GM18498 (cell line): ENCODE measurements around the gene WNT6.
"Not testable (repeated sequence)": the region's sequence is repeated elsewhere in the genome, so short reads cannot be mapped to it uniquely, and the experiment has no call there.

Source experiments
- ATAC-seq: cut with Tn5 transposase; IDR thresholded peaks from one replicate; pipeline ENCODE4 v1.9.1; 2021; ENCODE audit warnings: mild to moderate bottlenecking, moderate library complexity; ENCODE audit not compliant: unreplicated experiment

Gene WNT6

DNA sequence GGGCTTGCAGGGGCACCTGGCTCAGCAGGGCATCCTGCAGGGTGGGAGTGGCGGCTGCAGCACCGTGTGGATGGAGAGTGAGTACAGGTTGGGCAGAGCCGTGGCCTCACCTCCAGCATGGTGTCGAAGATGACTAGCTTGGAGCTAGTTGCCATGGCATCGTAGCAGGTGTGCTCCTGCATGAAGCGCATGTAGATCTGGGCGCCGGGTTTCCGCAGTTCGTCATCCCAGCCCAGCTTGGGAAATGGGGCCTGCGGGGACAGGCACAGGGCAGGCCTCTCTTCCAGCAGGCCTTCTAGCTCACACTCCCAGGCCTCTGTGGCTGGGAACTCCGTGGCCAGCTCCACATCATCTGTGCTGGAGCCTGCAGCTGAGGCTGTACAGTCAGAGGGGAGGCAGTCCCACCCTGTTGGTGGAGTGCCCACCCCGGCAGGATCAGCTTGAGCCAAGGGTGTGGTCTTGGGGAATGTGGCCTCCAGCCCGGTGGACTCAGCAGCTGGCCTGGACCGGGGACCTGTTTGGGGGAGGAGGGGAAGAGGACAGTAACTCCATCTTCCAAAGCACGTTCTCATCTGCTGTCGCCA, 29.6 kb upstream of the WNT6 start:
- ATAC-seq, result no peak

DNA sequence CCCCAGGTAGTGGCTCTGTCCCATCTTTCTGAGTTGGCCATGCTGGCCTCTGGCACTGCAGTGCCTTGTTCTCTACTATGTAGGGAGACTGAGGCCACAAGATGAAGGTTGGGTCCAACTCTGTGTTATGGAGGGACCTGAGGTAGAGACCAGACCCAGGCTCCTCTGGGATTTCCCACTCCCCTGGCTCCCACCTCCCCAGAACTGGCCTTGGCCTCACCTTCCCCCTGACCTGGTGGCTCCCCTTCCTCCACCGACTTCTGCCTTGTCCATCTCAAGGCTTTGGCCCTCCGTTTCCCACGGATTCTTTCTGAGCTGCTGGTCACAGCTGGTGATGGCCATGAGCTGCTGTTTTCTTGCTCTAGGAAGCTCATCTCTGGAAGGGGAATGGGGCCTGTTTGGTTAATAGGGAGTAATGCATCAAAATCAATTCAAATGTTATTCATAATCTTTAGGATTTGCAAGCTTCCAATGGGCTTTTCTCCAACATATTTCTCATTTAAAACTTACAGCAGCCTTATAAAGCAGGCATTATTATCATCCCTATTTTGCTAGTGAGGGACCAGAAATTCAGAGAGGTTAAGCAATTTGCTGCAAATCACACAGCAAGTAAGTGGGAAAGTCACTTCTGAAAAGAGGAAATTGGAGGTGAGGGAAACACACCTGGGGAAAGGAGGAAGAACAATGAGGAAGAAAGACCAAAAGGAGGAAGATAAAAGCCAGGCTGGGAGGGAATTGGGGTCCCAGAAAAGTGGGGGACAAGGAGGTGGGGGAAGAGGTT, 28.9 kb upstream of the WNT6 start:
- ATAC-seq, result no peak

DNA sequence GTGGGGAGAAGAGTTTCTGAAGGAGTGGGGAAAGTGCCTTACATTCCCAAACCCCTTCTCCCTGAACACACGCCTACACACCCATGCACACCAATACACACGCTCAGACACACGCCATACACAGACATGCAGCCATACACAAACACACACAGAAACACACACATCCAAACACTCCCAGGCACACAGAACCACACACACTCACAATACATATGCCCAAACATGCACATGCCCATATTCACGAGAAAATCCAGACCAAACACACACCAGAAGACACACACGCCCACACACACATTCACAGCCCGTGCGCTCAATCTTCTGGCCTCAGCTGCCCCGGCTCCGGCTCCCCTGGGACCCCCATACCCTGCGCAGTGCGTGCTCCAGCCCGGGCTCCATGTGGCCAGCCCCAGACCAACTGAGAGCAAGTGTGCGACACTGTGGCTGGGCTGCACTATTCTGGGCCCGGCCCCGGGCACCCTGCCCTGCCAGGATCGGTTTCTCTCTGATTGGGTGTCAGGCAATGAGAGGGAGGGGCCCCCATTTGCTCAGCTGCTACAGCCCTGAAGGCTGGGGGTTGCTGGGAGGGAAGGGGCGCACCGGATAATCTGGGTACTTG, 28.1 kb upstream of the WNT6 start, which contains the start of gene PRKAG3:
TSS of gene PRKAG3 (minus strand) at position 426 of the 613 bp plus-strand sequence.
- ATAC-seq, result no peak

DNA sequence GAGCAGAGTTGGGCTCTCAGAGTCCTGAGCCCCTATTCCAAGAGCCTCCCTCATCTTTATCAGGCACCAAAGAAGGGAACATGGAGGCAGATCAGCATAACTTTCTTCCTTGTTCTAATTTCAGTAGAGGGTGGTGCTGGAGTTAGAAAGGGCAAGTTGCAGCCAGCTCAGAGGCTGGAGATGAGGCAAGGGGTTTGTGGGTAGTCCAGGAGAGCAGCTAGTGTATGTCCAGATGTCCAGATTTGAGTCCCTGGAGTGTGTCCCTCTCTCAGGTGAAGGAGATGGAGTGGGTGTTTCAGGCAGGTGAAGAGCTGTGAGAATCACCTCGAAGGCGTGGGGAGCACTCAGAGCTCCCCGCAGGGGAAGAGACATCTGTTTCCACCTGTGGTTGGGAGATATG, 27.5 kb upstream of the WNT6 start:
- ATAC-seq, result no peak

DNA sequence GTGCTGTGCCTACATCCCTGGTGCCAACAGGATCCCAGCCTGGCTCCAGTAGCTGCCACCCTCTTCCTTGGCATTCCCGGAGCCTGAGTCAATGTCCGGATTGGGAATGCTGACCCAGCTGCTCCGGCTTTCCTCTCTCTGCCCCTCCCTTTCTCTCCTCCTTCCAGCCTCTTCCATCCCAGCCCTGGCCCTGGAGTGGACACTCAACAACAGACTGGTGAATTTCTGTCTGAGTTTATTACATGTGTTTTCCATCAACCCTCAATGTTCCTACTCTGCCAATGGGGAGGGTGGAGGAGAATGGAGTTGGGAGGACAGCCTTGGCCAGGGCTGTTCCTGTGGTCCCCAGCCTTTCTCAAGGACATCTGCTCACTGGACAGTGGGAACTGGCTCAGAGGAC, 27.1 kb upstream of the WNT6 start:
- no peak for ATAC-seq

DNA sequence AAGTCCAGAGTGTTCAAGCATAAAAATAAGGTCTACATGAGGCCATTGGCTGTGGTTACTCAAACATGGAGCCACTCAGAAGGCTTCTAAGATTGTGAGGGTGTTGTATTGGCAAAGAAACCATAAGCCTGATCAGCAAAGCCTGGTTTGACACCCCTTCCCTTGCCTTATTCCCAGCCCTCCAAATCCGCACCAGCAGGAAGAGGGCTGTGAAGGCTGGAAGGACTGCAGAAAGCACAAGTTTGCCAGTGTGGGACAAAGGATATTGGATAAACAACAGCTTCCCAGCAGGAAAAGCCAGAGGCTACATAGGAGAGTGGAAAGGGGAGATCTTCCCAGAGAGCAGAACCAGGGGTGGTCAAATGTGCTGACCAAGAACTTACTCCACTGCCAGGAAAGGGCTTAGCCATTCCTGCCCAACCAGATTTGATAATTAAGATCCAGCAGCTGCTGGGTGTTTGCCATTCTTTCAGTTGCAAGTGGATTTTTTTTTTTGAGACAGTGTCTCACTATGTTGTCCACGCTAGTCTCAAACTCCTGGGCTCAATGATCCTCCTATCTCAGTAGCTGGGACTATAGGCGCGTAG, 26.5 kb upstream of the WNT6 start:
- no peak for ATAC-seq

DNA sequence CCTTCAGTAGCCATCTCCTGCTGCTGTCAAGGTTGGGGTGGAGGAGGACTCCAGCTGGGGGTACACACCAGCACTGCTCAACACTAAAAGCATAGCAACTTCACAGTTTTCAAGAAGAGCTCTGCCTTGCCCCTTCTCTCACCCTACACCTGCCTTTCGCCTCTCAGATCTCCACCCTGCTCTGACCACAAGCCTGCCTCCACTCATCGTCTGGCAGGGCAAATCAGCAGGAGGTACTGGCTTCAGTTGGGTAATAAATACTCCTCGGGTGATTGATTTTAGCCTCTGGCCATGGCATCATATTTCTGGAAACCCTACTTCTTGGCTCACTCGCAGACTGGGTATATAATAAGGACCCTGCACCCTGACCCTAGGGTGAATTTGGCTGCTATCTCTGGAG, 24.9 kb upstream of the WNT6 start:
- ATAC-seq, result no peak

DNA sequence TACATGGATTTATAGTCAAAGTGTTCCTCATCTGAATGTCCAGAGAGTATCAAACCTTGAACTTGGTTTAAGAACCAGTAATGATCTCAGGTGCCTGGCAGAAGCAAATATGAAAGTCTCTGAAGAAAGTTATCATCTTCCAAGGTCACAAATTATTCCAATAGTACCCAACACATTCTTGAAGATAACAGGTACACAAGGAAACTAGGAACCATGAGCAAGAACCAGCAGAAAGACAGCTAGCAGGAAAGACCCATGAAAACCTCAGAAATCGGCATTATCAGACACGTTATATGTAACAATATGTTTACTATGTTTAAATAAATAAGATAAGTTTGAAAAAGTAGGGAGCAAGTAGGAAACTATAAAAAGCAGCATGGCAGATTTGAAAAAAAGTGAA, 22.1 kb upstream of the WNT6 start:
- ATAC-seq, result no peak

DNA sequence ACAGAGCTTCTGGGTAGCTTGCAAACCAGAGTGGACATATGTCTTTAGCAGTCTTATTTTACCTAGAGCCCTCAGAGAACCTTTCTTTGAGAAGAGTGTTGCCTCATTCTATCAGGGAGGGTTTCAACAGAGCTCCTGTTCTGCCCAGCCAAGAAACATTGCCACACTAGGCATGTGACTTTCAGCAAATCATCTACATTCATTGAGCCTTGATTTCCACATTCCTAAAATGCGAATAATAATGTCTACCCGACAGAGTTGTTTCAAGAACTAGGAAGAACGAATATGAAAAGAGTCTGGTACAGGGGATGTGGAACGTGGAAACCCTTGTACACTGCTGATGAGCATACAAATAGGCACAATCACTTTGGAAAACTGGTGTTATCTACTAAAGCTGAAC, 20.2 kb upstream of the WNT6 start:
- no peak for ATAC-seq

DNA sequence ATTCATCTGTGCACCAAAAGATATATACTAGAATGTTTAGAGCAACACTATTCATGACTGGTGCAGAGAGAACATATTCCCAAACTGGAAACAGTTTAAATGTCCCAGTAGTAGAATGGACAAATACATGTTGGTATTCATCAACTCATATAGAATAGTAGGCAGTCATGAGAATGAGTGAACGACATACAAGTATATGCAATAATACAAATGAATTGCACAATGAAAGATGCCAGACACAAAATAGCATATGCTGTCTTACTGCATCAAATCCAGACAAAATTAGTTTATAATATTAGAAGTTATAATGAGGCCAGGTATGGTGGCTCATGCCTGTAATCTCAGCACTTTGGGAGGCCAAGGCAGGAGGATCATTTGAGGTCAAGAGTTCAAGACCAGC, 19.7 kb upstream of the WNT6 start:
- no peak for ATAC-seq

DNA sequence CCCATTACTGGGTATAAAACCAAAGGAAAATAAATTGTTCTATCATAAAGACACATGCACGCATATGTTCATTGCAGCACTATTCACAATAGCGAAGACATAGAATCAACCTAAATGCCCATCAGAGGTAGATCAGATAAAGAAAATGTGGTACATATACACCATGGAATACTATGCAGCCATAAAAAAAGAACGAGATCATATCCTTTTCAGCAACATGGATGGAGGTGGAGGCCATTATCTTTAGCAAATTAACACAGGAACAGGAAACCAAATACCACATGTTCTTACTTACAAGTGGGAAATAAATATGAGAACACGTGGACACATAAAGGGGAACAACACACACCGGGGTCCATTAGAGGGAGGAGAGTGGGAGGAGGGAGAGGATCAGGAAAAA, 15.3 kb upstream of the WNT6 start:
- ATAC-seq, result not testable (repeated sequence)

DNA sequence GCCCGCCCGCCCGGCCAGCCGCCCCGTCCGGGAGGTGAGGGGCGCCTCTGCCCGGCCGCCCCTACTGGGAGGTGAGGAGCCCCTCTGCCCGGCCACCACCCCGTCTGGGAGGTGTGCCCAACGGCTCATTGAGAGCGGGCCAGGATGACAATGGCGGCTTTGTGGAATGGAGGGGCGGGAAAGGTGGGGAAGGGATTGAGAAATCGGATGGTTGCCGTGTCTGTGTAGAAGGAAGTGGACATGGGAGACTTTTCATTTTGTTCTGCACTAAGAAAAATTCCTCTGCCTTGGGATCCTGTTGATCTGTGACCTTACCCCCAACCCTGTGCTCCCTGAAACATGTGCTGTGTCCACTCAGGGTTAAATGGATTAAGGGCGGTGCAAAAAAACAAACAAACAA, 12.6 kb upstream of the WNT6 start:
- ATAC-seq, result not testable (repeated sequence)

DNA sequence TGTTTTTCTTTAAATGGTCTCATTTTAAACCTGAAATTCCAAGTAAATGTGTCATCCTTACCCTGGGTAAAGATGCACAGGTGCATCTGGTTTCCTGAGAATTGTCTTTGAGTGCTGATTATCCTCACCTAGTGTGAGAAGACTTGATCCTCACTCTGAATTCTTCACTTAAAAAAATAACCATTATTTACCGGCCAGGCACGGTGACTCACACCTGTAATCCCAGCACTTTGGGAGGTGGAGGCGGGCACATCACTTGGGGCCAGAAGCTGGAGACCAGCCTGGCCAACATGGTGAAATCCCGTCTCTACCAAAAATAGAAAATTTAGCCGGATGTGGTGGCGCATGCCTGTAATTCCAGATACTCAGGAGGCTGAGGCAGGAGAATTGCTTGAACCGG, 9.9 kb upstream of the WNT6 start:
- ATAC-seq, result no peak

DNA sequence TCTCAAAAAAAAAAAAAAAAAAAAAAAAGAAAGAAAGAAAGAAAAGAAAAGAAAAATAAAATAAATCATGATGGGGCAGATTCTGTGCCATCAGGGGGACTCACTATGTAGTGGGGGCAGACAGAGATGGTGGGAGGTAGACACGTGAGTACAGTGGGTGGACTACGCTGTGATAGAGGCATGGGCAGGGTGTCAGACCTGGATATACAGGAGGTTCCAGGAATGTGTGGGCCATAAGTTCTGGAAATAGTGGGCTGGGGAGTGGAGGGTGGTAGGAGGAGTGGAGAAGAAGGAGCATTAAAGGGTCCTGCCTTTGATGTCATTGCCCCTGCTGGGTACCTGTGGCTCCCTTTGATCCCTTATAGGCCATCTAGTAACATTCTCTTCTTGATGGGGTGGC, 8.8 kb upstream of the WNT6 start:
- no peak for ATAC-seq

DNA sequence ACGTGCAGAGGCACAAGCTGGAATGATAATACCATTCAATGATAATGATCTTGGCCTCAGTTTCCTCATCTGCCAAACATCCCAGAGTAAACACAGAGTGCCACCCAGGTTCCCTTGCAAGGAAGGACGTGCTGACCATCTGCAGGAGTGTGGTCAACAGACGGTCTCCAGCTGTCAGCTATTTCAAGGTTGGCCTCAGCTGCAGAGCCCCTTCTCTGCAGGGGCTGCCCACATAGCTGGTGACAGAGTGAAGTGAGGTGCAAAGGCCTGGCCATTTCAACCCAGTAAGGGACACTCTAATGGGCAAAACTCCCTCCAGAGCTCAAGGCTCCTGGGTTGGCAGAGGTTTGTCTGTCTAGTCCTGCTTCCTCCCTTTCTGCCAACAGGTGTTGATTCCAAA, 8.3 kb upstream of the WNT6 start:
- ATAC-seq, result no peak

DNA sequence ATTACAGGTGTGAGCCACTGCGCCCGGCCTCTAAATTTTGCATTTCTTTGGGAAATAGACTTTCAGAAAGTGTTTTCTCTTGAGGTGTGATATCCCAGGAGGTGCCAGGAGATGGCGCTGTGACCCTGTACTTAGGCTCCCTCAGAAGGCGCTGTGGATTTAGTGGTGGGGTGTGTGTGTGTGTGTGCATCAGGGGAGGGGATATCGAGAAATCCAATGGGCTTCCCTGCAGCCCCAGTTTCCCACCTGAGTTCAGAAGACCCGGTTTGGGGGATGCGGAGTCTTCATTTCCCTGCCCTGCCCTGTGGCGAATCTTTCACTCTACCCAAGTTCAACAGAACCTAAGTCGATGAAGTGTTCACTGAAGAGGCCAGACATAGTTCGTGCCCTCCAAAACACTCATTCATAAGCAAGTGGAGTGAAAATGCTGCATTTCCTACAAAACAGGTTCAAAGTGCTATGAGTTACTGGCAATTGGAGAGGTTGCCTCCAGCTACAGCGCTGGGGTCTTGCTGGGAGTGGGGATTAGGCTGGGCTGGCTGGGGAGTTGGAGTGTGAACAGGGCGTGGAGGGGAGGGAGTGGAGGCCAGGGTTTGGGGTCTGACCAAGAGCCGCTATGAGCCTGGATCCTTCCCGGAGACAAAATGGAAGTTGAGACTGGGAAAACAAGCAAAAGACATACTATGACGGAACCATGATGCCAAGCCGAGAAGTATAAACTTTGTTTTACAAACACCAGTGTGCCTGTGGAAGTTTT, 6.5 kb upstream of the WNT6 start:
- no peak for ATAC-seq

DNA sequence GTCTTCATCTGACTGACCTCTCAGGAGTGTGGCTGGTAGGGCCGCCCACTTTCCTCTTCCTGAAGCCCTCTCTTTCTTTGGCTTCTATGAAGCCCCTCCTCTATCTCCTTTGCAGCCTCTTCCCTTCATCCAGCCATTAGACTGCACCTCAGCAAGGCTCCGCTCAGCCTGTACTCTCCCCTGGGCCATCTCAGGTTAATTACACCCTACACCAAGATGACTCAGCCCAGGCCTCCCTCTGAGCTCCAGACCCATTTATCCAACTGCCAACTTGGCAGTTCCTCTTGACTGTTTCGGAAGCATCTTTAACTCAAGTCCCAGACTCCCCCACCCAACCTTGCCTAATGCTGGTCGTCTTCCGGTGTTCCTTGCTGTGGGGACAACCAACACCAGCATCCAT, 5.8 kb upstream of the WNT6 start:
- no peak for ATAC-seq

DNA sequence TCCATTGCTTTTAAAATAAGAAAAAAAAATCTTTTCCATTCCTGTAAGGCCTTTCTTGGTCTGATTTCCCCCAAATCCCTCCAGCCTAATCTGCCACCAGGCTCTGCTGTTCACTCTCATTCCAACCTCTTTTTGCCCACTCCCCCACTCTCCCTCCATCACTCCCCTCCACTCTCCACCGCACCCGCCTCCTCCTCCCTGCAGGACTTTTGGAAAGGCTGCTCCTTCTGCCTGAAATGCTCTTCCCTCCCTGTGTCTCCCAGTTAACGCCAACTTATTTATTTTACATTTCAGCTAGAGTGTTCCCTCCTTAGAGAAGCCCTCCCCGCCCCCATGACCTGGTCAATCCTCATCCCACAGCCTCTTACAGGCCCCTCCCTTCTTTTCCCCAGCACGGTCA, 4.7 kb upstream of the WNT6 start:
- no peak for ATAC-seq

DNA sequence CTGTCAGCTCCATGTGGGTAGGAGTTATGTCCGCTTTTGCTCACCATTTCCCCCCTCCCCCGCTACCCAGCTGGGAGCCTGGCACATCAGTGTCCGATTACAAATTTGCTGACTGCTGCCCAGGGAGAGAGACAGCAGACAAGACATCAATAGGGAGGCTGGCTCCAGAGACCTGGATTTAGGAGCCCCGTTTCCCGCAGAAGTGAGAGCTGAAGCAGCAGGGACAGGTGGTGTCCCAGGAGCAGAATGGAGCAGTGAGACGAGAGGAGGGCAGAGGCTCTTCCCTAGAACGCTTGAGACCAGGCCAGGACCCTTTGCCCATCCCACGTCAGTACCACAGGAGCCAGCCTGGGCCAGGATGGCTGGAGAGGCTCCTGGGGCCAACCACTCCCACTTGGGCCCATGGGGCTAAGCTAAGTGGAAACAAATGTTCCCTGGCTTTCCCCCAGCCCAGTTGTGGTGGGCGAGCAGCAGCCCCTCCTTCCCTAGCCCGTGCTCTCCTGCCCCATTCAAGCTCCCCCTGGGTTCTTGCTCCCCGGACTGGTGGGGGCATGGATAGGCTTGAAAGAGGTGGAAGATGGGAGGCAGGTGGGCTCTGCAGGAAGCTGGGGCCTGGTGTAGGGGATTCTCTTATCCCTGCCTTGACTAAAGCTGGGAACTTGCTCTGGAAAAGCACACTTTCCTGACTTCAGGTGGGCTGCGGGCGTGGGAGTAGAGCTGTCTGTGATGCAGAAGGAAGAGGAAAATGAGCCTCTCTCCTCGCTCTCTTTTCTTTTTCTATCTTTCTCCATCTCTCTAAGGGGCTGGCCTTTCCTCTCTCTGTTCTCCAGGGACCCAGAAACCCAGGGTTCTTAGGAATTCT, 4.1 kb upstream of the WNT6 start:
- no peak for ATAC-seq

DNA sequence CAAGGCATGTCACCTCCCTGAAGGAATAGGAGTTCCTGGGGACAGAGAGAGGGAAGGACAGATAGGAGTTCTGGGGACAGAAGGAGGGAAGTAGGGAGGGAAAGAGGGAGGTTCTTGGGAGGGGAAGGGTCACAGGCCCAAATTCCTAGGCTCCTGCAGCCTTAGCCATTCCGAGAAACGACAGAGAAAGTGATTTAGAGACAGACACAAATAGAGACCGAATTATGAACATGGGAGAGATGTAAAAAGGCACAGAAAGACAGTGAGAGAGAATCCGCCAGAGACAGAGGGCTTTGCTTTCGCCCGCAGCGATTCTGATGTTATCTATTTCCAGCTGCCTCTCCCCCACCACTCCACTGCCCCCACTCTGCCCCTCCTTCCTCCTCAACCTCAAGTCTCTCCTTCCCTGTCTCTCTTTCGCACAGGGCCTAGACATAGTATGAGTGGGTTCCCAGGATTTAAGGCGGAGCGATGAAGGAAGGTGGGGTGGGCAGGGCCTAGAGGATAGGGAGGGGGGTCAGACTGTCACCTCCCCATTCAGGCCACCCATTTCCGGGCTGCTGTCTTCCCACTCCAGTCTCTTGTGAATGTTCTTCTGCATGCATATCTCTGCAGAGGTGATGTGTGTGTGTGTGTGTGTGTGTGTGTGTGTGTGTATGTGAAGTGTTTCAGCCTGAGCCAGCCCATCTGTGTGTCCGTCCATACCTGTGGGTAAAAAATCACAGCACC, 3.3 kb upstream of the WNT6 start:
- no peak for ATAC-seq
